ENCODE data around the gene RNF128.

RNF128 gene

GRCh38 chrX:106726485-106727437 is at the start of gene RNF128:
Gene RNF128 (plus strand): TSS chrX:106726701. CDS start chrX:106726914, 213 bp downstream.
- peak in 1 of 2 donors; percentile 0 for DNase-seq (ENCODE audit: low read depth in 1 of 2, low spot score in 1 of 2)

GRCh38 chrX:106680716-106681115 is 45.8 kb upstream of the RNF128 start:
- no peak for DNase-seq (ENCODE audit: low read depth in 1 of 2, low spot score in 1 of 2)

GRCh38 chrX:106684207-106684606 is 42.3 kb upstream of the RNF128 start:
- no peak for DNase-seq (ENCODE audit: low read depth in 1 of 2, low spot score in 1 of 2)

- DNase-seq (ENCODE audit: low read depth in 1 of 2, low spot score in 1 of 2), result no peak
Observed at GRCh38 chrX:106692425-106693065, 34.0 kb upstream of the RNF128 start.

- DNase-seq (ENCODE audit: low read depth in 1 of 2, low spot score in 1 of 2), result no peak
Observed at GRCh38 chrX:106696502-106696901, 30.0 kb upstream of the RNF128 start.

- no peak for DNase-seq (ENCODE audit: low read depth in 1 of 2, low spot score in 1 of 2)
Observed at GRCh38 chrX:106698693-106699092, 27.8 kb upstream of the RNF128 start.

GRCh38 chrX:106702636-106703035 is 23.9 kb upstream of the RNF128 start:
- no peak for DNase-seq (ENCODE audit: low read depth in 1 of 2, low spot score in 1 of 2)

GRCh38 chrX:106706466-106706865 is 20.0 kb upstream of the RNF128 start:
- no peak for DNase-seq (ENCODE audit: low read depth in 1 of 2, low spot score in 1 of 2)

- no peak for DNase-seq (ENCODE audit: low read depth in 1 of 2, low spot score in 1 of 2)
Observed at GRCh38 chrX:106707771-106708454, 18.6 kb upstream of the RNF128 start.

- no peak for DNase-seq (ENCODE audit: low read depth in 1 of 2, low spot score in 1 of 2)
Observed at GRCh38 chrX:106710771-106711170, 15.7 kb upstream of the RNF128 start.

- no peak for DNase-seq (ENCODE audit: low read depth in 1 of 2, low spot score in 1 of 2)
Observed at GRCh38 chrX:106711375-106711774, 15.1 kb upstream of the RNF128 start.

- DNase-seq (ENCODE audit: low read depth in 1 of 2, low spot score in 1 of 2), result no peak
Observed at GRCh38 chrX:106716004-106716403, 10.5 kb upstream of the RNF128 start.

- DNase-seq (ENCODE audit: low read depth in 1 of 2, low spot score in 1 of 2), result no peak
Observed at GRCh38 chrX:106716463-106716862, 10.0 kb upstream of the RNF128 start.

- no peak for DNase-seq (ENCODE audit: low read depth in 1 of 2, low spot score in 1 of 2)
Observed at GRCh38 chrX:106718709-106719108, 7.8 kb upstream of the RNF128 start.

- DNase-seq (ENCODE audit: low read depth in 1 of 2, low spot score in 1 of 2), result no peak
Observed at GRCh38 chrX:106725931-106726330, 570 bp upstream of the RNF128 start.

- DNase-seq (ENCODE audit: low read depth in 1 of 2, low spot score in 1 of 2), result no peak
Observed at GRCh38 chrX:106728337-106728736, 1.8 kb downstream of the RNF128 start.

GRCh38 chrX:106730401-106730800 is 3.9 kb downstream of the RNF128 start:
- no peak for DNase-seq (ENCODE audit: low read depth in 1 of 2, low spot score in 1 of 2)

GRCh38 chrX:106731590-106731989 is 5.1 kb downstream of the RNF128 start:
- no peak for DNase-seq (ENCODE audit: low read depth in 1 of 2, low spot score in 1 of 2)

GRCh38 chrX:106734827-106735226 is 8.3 kb downstream of the RNF128 start:
- no peak for DNase-seq (ENCODE audit: low read depth in 1 of 2, low spot score in 1 of 2)

- DNase-seq (ENCODE audit: low read depth in 1 of 2, low spot score in 1 of 2), result no peak
Observed at GRCh38 chrX:106740193-106740780, 13.8 kb downstream of the RNF128 start.

- DNase-seq (ENCODE audit: low read depth in 1 of 2, low spot score in 1 of 2), result no peak
Observed at GRCh38 chrX:106742193-106742592, 15.7 kb downstream of the RNF128 start.
